ENCODE measurements around the gene MKRN2.

DNA sequence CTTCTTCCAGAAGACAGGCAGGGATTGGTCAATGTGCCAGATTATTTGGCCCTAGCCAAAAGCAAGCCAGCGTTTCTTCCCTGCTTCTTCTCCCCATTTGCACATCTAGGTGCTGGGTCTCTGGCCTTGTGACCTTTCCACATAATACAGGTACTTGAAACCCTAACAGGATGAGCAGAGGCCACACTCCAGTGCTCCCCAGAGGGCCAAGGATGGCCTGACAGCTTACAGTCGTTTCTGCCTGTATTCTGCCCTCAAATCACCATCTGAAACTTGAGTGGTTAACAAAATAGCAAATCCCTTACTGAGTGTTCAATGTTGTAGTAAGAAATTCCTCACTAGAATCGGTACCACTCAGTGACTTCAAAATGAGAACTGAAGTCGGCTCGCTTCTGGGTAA is 29.1 kb downstream of the MKRN2 start:
- TF ChIP-seq, protein P1, sequence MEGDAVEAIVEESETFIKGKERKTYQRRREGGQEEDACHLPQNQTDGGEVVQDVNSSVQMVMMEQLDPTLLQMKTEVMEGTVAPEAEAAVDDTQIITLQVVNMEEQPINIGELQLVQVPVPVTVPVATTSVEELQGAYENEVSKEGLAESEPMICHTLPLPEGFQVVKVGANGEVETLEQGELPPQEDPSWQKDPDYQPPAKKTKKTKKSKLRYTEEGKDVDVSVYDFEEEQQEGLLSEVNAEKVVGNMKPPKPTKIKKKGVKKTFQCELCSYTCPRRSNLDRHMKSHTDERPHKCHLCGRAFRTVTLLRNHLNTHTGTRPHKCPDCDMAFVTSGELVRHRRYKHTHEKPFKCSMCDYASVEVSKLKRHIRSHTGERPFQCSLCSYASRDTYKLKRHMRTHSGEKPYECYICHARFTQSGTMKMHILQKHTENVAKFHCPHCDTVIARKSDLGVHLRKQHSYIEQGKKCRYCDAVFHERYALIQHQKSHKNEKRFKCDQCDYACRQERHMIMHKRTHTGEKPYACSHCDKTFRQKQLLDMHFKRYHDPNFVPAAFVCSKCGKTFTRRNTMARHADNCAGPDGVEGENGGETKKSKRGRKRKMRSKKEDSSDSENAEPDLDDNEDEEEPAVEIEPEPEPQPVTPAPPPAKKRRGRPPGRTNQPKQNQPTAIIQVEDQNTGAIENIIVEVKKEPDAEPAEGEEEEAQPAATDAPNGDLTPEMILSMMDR (IDR thresholded peaks at IDR 0.05), result no peak
- no peak for TF ChIP-seq POLR2A (IDR thresholded peaks at IDR 0.05)

Measured in testis (tissue), 2 donors.